HL-60 (cell line): ENCODE measurements around the gene CCDC57.

ENCODE experiments used
- DNase-seq, 2 experiments: peaks; one replicate each; pipeline ENCODE4 v3.0.0-alpha.2; 2010 to 2020; ENCODE audit warnings: low read depth in 1 of 2, low spot score in 1 of 2
- H3K27ac ChIP-seq: fragments of 250-450 bp; sonication (Bioruptor Pico); replicated peaks from 2 replicates; pipeline ENCODE4 v1.5.1; 2020; ENCODE audit warnings: mild to moderate bottlenecking, moderate library complexity
- H3K27me3 ChIP-seq: fragments of 250-450 bp; sonication (Bioruptor Pico); 2 replicates; pipeline ENCODE4 v1.5.1; 2021; ENCODE audit warnings: mild to moderate bottlenecking, moderate library complexity; ENCODE audit not compliant: insufficient read depth, poor library complexity, severe bottlenecking
- H3K4me3 ChIP-seq: replicated peaks from 2 replicates; pipeline ENCODE4 v1.5.1; 2011; ENCODE audit warnings: mild to moderate bottlenecking, control low read depth, low read length; ENCODE audit not compliant: insufficient read depth
- CTCF ChIP-seq: IDR thresholded peaks from one replicate; pipeline ENCODE4 v1.5.1; 2011; ENCODE audit warnings: low read length, control low read depth, inconsistent platforms; ENCODE audit not compliant: insufficient read depth
- GABPA ChIP-seq: IDR thresholded peaks from 2 replicates; pipeline ENCODE4 v1.6.1; 2012; ENCODE audit warnings: low read depth
- POLR2AphosphoS5 ChIP-seq: IDR thresholded peaks from 2 replicates; pipeline ENCODE4 v1.6.1; 2012; ENCODE audit warnings: low read depth
- REST ChIP-seq: IDR thresholded peaks from 2 replicates; pipeline ENCODE4 v1.6.1; 2012; ENCODE audit warnings: low read depth; ENCODE audit not compliant: insufficient replicate concordance
- SPI1 ChIP-seq: IDR thresholded peaks from 2 replicates; pipeline ENCODE4 v1.6.1; 2012; ENCODE audit warnings: low read depth, mild to moderate bottlenecking, borderline replicate concordance

Gene CCDC57

DNA sequence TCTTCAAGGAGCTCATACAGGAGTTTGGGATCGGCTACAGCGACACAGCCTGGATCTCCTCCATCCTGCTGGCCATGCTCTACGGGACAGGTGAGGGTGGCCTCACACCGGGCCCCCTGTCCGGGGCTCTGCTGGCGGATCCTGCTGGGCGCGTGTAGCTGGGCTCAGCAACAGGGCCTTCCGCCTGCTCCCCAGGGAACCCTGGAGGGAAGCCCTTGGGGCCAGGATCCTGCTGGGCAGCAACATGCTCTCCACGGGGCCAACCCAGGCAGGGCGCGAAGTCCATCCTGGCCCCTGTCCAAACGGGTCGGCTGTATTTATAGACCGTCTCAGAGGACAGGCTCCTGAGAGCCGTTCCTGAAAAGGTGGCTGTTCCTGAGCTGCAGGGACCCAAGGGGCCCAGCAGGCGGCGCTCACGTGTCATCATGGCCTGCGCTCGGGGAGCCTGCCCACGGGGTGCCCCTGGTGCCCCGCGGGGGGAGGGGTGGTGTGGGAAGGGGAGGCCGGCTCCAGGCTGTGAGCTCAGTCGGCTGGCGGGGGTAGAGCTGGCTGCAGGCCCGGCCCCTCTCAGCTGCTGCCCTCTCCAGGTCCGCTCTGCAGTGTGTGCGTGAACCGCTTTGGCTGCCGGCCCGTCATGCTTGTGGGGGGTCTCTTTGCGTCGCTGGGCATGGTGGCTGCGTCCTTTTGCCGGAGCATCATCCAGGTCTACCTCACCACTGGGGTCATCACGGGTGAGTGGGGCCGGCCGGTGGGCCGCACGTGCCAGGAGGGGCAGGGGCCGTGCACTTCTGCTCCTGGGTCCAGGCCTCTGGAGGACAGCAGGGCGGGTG lies 23.7 kb upstream of the CCDC57 start:
- Histone ChIP-seq H3K27me3 (no peaks in the 10 kb centered on the region), H3K27ac (peak overlapping the region; percentile 91), H3K4me3 (peak overlapping the region; percentile 37)
- peak; percentile 83 to 89 for DNase-seq
- TF ChIP-seq SPI1: 0 out of 2 replicates have a peak, but pooled peaks have one; percentile 8
- TF ChIP-seq CTCF: peak; percentile 83
- TF ChIP-seq REST: no peak
- no peak for TF ChIP-seq GABPA
- TF ChIP-seq POLR2AphosphoS5: peak; percentile 21; the same call in 1 of the 2 replicates

GRCh38 chr17:82235775-82236141 lies 23.1 kb upstream of the CCDC57 start:
- no peaks in the 10 kb centered on the region for H3K27me3 ChIP-seq
- TF ChIP-seq GABPA: no peak
- no peak for TF ChIP-seq REST
- TF ChIP-seq POLR2AphosphoS5: no peak; the same call in 1 of the 2 replicates
- TF ChIP-seq SPI1: no peak
- no peak for TF ChIP-seq CTCF
- peak overlapping the region; percentile 13; the same call in 1 of the 2 replicates for H3K4me3 ChIP-seq
- peak; percentile 78 to 79 for DNase-seq
- H3K27ac ChIP-seq: peak overlapping the region; percentile 91

GRCh38 chr17:82235056-82235774 lies 22.6 kb upstream of the CCDC57 start:
- Histone ChIP-seq H3K27ac (peak overlapping the region; percentile 91), H3K27me3 (no peaks in the 10 kb centered on the region)
- DNase-seq: no peak

More at GRCh38 chr17:82235056-82235774, 22.6 kb upstream of the CCDC57 start:
- no peak for TF ChIP-seq REST
- TF ChIP-seq SPI1: no peak
- TF ChIP-seq CTCF: no peak
- TF ChIP-seq POLR2AphosphoS5: 0 out of 2 replicates have a peak, but pooled peaks have one; percentile 1
- TF ChIP-seq GABPA: no peak
- H3K4me3 ChIP-seq: peak overlapping the region; percentile 14
